ENCODE results near the gene ZCCHC24.

The ZCCHC24 gene

DNA sequence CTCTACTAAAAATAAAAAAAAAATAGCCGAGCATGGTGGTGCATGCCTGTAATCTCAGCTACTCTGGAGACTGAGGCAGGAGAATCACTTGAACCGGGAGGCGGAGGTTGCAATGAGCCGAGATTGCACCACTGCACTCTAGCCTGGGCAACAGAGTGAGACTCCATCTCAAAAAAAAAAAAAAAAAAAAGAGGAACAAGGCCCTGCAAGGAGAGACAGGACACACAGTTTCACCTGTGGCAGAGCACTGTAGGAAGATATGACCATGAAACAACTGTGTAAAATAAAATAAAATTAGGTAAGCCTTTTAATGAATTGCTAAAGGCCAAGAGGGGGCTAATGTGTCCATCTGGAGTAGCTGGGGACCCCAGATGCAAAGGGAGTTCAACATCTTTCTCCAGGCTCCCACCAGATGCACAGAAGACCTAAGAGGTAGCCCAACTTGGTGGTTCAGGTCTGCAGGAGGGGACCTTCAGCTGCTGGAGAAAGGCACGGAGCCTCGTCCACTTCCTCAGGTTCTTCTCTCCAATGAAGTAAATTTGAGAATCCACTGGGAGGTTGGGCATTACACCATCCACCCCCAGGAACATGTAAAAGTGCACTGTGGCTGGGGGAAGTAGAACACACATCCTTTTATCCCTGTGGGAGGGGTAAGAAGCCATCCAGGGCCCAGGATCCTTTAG, 85.5 kb downstream of the ZCCHC24 start:
- DNase-seq (ENCODE audit: low read depth): no peak

DNA sequence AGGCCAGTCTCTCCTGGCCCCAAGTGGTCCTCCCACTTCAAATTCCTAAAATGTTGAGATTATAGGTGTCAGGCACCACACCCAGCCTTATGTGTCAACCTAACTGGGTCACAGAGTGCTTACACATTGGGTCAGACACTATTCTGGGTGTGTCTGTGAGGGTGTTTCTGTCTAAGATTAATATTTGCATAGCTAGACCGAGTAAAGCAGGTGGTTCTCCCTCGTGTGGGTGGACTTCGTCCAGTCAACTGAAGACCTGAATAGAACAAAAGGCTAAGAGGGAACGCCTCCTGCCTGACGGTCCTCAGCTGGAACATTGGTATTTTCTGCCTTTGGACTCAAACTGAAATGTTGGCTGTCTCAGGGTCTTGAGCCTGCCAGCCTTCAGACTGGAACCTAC, 86.6 kb downstream of the ZCCHC24 start:
- DNase-seq (ENCODE audit: low read depth): no peak

DNA sequence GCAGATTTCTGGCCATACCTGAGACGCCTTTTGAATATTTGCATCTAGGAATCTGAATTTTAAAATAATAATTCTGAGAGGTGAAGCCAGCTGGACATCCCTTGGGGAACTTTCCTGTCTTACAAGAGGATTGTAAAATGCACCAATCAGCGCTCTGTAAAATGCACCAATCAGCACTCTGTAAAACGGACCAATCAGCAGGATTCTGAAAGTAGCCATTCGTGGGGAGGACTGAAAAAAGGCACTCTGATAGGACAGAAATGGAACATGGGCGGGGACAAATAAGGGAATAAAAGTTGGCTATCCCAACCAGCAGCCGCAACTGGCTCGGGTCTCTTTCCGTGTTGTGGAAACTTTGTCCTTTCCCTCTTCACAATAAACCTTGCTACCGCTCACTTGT, 88.2 kb downstream of the ZCCHC24 start:
- DNase-seq (ENCODE audit: low read depth): no peak

DNA sequence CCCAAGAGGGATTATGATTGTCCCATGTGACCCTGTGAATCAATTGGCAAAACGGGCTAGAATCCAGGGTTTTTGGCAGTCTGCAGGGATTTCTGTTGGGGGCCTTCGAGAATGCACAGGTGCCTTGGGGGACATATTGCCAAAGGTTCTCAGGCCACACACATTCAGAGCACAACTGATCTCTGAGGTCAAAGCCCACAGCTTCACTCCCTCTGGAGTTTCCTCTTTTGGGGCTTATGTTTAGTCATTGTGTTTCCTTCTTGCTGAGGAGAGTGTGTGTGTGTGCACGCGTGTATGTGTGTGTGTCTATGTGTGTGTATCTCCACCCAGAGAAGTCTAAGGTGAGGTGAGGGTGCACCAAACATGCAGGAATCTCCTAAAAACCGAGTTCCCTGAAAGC, 89.3 kb downstream of the ZCCHC24 start:
- DNase-seq (ENCODE audit: low read depth): no peak

DNA sequence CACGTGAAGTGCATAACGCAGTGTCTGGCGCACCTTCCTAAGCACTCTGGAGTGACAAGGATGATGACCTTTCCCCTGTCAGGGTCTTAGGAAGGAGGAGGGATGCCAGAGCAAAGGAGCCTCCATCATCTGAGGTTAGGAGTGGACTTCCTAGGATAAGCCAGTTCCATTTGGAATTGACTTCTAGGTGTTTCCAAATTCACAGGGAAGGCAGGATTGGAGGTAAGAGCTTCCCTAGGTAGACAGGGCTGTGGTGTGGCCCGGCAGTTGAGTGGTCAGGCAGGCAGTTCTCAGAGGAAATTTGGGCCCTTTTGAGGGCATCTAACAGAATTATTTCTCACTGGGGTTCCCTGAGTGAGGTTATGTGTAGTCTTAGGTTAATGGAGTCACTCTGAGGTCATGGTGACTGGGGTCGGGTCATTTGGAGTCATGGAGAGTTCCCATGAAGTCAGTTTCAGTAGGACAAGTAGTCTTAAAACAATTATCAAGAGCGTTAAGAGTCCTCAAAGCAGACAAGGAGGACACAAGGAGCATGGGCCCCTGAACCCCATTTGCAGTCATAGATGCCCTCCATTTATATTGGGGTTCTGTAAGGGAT, 89.9 kb downstream of the ZCCHC24 start:
- no peak for DNase-seq (ENCODE audit: low read depth)

DNA sequence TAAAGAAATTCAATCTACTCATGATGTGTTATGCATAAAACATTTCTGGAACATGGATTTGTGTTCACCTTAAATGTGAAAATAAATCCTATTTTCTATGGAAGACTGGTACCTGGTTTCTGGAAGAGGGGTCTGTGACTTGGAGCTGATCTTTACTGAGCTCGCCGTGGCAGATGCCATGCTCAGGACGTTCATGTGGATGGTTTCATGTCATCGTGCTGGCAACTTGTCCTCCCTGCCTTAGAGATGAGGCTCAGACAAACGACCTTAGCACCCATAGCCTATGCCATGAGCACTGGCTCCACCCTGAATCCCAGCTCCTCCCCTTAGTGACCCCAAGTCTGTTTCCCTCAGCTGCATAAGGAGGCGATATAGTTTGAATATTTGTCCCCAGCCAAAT, 90.8 kb downstream of the ZCCHC24 start:
- DNase-seq (ENCODE audit: low read depth): no peak

DNA sequence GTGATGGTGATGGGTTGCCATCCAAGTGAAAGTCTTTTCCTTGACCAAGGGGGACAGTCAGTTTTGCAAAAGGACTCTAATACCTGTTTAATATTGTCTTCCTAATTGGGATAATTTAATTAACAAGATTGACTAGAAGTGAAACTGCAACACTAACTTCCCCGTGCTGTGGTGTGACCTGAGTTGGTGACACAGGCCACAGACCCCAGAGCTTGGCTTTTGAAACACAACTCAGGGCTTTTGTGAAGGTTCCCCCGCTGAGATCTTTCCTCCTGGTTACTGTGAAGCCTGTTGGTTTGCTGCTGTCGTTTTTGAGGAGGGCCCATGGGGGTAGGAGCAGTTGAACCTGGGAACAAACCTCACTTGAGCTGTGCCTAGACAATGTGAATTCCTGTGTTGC, 91.3 kb downstream of the ZCCHC24 start:
- DNase-seq (ENCODE audit: low read depth): no peak

DNA sequence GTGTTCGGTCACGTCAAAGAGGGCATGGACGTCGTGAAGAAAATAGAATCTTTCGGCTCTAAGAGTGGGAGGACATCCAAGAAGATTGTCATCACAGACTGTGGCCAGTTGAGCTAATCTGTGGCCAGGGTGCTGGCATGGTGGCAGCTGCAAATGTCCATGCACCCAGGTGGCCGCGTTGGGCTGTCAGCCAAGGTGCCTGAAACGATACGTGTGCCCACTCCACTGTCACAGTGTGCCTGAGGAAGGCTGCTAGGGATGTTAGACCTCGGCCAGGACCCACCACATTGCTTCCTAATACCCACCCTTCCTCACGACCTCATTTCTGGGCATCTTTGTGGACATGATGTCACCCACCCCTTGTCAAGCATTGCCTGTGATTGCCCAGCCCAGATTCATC, 91.7 kb downstream of the ZCCHC24 start:
- no peak for DNase-seq (ENCODE audit: low read depth)

DNA sequence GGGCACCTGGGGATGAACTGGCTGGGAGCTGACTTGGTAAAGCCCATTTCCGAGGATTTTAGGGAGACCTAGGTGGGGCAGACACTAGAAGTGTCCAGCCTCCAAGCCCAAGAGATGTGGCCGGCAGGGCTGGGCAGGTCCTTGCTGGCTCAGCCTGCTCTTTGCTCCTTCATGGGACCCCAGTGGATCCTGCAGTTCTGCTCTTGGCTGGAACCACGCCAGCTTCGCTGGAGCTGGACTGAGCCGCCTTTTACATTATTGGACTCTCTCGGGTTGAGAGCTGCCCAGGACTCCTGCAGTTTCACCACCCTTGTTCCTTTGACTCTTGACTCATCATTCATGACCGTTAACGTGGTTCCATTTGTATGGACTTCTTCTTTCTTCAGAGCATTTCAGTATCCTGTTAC, 92.4 kb downstream of the ZCCHC24 start:
- DNase-seq (ENCODE audit: low read depth): no peak

DNA sequence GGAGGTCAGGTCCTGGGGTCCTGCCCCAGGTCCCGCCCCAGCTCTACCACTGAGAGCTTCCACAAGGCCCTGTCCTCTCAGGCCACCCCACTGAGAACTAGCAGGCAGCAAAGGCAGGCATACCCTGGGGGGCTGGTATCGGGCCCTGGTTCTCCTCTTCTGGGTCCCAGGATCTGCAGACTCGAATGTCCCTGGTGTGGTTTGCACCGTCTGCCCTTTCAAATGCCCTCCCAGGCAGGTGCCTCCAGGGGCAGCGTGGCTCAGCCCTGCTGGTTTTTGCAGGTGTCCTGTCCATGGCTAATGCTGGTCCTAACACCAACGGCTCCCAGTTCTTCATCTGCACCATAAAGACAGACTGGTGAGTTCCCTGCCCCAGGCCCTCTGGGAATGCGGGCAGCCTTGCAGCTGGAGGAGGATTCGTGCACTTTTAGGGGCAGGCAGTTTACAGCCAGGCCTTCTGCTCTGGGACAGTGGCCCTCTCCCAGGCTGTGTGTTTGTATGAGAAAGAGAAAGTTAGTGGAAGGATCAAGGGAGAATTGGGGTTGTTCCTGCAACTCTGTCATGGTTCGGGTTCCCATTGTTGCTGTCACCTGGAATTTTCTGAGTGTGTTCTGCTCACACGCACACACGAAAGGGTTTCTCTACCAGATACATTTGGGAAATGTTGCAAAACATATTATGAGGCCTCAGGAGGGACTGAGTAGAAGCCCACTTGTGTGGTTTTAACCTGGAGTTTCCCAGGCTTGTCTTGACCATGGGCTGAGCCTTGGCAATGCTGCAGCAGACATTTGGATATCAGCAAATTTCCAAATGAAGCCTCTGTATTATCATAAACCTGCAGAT, 93.2 kb downstream of the ZCCHC24 start:
- no peak for DNase-seq (ENCODE audit: low read depth)

DNA sequence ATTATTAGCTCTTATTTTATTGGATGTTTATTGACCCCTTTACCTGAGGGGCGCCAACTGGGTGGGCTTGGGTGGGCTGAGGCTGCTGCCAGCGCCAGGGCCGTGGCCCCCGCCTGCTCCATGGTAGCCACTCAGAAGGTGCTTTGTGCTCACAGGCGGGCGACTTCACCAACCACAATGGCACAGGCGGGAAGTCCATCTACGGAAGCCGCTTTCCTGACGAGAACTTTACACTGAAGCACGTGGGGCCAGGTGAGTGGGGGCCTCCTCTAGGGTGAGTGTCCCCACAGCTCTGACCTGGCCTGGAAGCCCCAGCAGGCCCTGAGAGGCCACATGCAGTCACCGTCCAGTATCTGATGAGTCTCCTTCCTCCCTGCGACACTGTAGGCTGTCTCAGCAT, 94.1 kb downstream of the ZCCHC24 start:
- DNase-seq (ENCODE audit: low read depth): no peak

DNA sequence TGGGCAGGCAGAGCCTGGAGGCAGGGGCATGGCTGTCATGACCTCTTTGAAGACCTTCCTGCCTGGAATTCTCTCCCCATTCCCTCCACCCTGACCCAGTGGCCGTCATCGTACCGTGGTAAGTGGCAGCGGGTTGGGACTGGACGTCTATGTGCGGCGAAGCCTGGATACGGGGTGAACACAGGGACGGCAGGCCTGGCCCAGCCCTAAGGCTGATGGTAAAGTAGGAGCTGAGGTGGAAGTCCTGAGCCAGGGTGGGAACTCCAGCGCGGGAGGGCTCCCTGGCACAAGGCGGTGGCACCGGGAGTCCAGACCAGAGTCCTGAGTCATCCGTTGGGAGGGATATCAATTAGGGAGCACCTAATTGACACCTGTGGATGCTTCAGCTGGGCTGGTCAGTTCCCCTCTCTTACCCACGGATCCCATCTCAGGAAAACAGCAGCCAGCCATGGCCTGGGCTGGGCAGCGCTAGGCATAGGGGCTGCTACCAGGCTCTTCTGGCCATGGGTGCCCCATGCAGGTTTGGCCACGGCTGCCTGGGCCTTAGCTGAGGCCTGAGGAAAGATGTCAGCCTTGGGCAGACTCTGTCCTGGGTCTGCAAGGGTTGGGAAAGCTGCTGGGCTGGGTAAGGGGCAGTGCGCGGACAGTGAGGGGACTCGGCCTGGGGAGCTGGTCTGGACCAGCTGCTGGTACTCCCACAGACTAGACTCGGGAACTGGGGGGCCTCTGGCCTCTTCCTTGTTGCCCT, 94.8 kb downstream of the ZCCHC24 start:
- DNase-seq (ENCODE audit: low read depth): no peak

DNA sequence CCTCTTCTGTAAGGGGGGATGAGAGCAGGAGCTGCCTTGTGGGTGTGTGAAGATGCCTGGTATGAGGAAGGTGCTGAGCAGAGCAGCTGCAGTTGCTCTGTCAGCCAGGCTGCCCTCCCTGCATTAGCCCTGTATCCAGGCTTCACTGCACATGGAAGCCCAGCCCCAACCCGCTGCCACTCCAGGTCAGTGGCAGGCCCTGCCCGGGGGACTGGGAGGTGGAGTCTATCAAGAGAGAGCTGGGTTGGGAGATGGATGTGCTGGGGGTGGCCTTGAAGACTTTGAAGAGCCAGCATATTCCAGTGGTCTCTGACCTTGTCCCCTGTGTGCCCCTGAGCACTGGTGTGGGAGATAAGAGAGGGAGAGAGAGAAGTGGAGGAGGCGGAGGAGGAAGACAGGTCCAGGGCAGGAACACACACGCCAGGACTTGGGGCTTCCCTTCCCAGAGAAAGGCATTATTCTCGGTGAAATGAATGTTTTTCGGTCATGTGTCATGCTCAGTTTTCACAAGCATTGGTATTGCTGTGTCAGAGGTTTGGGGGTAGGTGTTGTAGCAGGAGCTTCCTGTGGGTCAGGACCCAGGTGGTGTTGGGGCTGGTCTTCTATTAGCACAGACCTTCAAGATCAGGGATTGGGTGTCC, 95.5 kb downstream of the ZCCHC24 start:
- DNase-seq (ENCODE audit: low read depth): no peak

DNA sequence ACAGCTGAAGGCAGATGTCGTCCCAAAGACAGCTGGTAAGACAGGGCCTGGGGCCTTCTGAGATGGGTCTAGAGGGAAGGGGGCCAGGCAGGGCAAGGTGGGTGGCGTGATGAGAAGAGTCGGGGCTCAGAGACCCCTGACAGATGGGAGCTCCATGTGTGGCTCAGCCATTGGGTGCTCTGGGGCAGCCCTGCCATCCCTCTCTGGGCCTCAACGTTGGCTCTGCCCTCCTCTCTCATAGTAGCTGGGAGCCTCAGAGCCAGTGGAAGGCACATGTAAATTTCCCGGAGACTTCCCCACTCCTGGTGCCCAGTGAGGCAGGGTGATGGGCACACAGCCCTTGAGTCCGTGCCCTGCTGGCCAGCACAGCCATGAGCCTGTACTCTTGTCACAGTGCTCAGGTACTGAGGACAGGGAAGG, 96.3 kb downstream of the ZCCHC24 start:
- no peak for DNase-seq (ENCODE audit: low read depth)

DNA sequence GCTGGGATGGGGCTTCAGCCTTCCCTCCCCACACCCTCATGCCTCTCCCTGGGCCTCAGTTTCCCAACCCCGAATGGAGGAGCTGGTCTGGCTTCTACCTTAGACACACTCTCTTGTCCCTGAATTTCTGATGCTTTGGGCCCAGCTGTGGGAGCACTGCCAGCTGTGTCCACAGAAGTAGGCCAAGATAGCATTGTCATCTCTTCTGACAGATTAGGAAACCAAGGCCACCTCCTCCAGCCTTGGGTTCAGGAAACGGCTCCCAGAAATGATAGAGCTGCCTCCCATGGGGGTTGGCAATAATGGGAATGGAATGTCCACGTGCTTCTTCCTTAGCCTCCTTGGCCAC, 96.8 kb downstream of the ZCCHC24 start:
- no peak for DNase-seq (ENCODE audit: low read depth)

DNA sequence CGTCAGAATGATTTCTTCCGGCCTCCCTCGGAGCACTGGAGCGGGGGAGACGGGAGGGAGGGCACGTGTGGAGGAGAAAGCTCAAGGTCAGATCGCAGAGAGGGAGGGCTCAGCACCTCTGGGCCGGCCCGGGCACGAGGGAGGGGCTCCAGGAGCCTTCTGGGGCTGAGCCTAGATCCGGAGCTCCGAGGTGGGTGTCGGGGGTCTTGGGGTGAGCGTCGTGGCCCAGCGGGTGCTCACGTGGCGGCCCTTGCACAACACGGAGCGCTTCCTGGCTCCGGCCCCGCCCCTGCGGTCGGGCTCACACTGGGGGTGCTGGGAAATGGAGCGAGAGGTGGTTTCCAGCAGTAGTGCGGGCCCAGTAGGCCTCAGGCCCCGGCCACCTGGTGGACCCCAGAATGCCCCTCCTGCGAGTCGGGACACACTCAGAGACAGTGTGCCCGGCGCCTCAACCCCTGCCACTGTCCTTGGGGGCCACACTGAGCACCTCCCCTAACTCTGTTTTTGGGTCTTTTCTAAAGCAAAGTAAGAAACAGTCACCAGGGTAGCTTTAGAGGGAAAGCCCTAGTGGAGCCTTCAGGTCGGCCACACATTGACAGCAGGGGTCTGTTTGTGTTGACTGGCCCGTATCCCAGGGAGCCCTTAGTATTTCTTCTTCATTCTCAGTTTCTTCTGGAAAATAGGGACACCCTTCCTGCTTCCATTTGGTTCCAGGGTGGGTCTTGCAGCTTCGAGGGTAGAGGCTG, 97.4 kb downstream of the ZCCHC24 start:
- peak; percentile 58 for DNase-seq (ENCODE audit: low read depth)

DNA sequence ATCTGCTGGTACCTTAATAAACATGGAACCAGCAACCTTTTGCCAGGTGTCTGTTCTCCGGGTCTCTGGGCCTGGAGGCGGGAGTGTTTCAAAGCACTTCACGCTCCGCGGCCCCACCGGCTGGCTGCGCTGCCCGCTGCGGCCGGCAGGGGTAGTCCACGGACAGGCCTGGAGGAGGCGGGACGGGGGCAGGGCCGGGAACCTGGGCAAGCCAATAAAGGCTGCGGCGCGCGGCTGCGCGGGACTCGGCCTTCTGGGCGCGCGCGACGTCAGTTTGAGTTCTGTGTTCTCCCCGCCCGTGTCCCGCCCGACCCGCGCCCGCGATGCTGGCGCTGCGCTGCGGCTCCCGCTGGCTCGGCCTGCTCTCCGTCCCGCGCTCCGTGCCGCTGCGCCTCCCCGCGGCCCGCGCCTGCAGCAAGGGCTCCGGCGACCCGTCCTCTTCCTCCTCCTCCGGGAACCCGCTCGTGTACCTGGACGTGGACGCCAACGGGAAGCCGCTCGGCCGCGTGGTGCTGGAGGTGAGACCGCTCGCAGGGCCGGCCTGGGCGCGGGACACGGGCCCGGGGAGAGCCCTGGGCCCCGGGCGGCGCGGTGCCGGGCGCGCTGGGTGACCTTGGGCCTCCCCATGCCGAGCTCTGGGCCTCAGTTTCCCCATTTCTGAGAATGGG, 98.1 kb downstream of the ZCCHC24 start, which contains the start of gene PPIF:
Gene PPIF (plus strand): TSS at position 244 of the 668 bp plus-strand sequence. CDS start 80 bp downstream, at position 324.
- peak; percentile 93 for DNase-seq (ENCODE audit: low read depth)

DNA sequence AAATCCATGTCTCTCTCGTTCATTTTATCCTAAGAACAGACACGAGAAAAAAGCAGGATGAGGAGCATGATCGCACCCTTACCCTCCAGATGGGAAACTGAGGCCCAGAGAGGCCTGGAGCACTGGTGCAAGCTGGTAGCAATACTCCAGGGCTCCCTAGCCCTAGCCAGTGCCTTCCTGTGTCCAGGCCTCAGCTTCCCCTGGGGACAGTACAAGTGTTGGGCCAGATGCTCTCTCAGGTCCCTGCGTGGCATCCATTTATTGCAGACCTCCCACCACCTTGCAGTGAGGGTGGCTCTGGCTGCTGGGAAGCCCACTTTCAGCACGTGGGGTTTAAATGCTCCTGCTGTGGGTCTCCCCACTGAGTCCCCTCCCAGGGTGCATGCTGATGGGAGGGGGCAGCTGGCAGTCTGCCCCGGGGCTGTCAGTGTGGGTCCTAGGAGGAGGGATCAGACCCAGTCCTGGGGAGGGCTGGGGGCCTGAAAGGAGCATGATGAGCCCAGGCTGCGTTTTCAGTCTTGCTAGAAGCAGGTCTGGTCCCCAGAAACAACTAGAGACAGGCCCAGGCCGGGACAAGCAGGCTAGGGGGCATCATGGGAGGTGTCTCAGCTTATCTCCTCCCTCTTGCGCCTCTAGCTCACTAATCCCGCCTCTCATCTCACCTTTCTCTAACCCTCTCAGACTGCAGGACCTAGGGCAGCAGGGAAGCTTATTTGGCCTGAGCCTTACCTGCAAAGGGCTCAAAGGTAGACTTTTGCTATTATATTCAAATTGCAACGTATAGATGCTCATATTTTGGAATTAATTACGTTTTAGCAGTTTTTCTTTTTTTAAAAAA, 98.8 kb downstream of the ZCCHC24 start:
- no peak for DNase-seq (ENCODE audit: low read depth)

DNA sequence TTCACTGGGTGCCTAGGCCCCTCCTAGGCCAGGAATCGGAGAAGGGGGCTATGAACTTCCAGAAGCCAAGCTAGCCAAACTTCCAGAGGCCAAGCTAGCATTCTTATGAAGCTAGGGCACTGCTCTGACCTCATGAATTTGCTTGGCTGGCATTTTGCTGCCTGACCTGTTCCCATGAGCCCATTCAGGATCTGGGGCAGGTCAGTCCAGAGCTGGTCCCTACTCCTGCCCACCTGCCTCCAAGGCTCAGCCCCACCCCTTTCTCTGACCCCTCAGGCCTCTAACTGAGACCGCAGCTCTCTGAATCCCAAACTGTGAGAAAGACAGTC, 99.4 kb downstream of the ZCCHC24 start:
- no peak for DNase-seq (ENCODE audit: low read depth)

Data from activated gamma-delta T cell treated with anti-CD3 and anti-CD28 coated beads, Interleukin-2, amount 50 U/mL, for 16 hours (primary cell).